NCI-H2107 treated with DMSO at 0.1 percent for 48 hours (cell line): ENCODE data around the gene STXBP6.

Experiments used
- DNase-seq: peaks from one replicate; lab custom pipeline; 2025; ENCODE audit not compliant: unreplicated experiment; lab: John Stamatoyannopoulos, UW

The STXBP6 gene

DNA sequence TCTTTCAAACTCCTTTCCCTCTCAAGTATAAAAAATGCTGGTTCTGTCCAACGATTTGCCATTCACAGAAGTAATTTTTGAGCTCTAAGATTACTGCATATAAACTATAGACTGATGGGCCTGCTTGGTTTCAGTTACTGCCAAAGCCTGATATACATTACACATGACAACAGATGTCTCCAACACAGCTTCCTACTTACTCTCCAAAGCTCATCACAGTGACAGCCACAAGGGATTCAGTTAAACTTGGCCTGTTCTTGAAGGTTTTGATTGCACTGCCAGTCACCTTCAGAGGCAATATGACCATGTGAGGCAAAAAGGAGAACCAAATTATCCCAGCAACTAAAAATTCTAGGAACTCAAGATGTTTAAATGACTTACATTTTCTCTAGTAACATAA, 30.1 kb downstream of the STXBP6 start:
- no peak for DNase-seq

DNA sequence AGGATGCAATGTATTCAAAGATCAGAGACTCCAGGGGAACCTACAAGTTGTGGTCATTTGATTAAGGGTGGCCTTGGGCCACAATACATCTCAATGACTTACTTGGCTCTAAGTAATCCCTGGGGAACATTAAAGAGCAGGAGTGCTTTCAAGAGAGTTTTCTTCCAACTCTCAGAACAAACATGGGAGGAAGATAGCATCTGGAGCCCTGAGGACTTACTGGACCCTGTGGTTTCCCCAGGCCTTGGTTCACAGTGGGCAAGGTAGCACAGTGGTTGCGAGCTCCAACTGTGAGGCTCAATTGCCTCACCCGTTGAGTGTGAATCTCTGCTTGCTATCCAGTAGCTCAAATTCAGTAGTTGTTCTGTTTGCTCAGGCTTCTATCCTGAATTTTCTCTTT, 32.4 kb downstream of the STXBP6 start:
- DNase-seq = no peak

DNA sequence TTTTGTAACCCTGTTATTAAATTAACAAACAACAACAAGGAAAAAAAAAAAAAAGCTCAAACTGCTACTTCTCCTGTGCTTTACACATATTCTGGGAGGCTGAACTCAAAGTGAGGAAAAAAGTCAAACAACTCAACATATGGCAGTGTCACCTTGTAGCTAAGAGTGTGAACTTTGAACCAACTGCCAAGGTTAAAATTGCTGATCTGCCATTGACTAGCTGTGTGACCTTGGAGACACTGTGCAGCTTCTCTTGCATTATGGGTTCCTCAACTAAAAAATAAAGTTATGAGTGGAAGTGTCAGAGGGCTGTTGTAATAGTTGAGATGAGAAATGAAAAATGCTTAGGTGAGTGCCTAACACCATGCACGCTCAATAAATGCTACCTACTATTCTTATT, 34.2 kb downstream of the STXBP6 start:
- DNase-seq = no peak

DNA sequence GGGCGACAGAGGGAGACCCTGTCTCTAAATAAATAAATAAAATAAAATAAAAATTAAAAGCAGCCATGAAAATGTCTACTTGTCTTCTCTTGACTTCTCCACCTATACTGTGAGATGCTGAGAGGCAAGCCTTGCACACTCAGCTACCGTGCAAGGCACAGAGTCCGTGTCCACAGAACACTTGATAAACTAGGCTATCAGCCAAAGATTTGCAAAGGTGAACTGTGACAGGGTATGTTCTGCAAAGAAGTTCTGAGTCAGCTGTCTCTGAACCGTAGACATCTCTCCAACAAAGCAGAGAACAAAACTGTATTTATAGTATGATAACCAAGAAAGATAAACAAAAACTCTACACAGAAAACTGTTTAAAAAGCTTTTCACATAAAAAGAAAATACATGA, 35.5 kb downstream of the STXBP6 start:
- no peak for DNase-seq

DNA sequence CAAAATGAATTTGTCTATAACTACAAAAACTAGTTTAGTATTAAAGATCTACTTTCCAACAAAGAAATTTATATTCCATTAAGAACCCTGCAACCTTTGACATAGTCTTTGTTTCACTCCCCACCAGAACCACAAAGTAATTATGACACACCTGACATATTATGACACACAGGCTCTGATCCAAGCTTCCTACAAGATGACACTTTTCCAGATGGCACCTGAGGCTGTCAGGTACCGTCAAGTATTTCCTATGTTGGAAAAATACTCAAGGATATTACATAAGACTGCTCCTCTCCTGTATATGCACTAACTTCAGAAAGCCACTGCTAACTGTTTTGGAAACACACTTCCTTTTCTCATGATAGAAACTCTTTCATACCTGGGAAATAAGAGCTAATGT, 38.9 kb downstream of the STXBP6 start:
- DNase-seq = no peak

DNA sequence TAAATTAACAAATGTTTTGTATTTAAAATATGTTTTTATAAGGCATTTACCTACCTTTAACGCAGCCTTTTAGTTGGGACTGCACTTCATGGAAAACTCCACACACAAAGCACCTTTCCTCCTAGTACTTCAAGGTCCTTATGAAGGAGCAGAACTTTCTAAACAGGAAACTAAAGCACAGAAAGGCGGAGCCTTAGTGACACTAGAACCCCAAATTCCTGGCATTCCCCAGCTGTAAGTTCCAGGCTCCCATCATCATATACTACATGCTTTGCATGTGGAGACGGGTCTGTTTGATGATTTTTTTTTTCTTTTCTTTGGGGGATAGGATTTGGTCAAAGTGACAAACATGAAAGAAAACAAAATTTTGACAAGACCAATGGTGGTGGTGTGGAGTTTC, 39.5 kb downstream of the STXBP6 start:
- no peak for DNase-seq

DNA sequence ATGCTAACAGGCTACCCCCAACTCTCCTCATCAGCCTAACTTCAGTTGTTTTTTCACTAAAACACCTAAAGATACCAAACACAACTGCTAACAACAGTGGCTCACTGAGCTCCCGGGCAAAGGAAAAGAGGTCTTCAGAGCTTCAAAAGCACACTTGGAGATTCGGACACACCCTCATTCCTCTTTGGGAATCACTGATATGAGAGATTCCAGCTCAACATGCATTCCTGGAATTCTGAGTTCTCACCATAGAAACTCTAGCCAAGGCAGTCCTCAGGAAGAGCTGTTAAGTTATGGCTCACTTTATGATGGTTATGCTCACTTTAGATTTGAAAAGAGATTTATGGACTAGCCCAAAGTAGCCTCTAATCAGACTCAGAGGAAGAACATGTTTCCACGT, 40.1 kb downstream of the STXBP6 start:
- no peak for DNase-seq

DNA sequence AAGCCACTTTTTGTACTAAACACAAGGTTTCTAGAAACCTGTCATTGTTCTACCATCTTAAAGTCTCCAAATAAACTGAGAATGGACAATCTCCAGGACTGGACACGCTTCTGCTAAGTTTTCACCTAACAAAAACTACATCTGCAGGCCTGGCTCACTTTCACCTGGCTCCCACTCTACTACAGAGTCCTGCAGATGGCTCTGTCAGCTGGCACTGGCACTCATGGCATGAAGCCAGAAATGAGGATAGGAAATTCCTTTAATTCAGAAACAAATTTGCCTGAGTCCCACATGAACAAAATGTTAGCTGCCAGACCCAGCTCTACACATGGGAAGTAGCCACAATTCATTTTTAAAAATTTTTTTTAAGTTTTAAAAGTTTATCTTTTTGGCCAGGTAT, 42.1 kb downstream of the STXBP6 start:
- peak; percentile 60 for DNase-seq

DNA sequence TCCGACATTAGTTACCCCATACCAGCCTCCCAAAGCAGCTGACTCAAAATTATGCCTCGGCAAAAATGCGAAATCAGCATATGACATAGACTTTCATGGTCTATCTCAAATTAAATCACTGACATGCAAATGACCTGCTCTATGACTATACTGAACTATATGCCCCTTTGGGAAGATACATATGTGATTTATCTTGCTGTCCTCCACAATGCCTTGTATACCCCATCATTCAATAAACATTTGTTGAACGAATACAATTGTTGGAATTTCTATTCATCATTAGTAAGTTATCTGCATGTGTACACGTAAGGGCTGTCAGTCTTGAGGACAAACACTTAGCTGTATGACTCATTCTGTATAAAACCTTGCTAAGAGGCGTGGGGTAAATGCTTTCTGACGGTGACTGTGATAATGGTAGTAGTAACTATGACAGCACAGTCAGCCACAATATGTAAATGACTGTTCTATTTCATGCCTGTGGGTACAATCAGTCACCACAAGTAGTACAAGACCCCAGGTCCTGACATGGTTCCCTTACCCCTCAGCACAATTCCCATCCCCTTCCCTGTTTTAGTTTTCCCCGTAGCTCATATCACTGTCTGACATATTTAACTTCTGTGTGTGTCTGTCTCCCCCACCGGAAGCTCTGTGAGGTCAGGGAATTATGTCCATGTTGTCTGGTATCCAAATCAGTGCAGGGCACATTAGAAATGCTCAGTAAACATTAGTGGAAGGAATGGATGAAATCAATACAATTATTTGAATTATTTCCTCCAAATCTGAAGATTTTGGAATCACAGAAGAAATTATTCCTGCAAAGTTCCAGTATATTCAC, 42.8 kb downstream of the STXBP6 start:
- peak; percentile 46 for DNase-seq

DNA sequence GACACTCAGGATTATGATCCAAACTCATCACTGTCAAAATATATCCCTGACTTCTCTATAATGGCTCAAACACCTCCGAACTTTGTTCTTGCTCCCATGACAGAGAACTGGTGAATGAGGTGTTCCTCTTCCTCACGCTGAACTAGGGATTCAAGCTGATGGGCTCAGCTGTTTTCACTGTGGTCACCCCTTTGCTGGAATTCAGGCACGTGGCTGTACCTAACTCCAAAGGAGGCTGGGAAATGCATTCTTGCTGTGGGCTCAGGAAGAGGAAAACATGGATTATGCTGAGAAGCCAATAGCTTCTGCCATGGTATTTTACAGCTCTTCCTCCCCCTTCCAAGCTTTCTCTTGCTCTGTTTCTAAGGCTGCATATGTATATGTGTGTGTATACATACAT, 43.9 kb downstream of the STXBP6 start:
- DNase-seq = no peak

DNA sequence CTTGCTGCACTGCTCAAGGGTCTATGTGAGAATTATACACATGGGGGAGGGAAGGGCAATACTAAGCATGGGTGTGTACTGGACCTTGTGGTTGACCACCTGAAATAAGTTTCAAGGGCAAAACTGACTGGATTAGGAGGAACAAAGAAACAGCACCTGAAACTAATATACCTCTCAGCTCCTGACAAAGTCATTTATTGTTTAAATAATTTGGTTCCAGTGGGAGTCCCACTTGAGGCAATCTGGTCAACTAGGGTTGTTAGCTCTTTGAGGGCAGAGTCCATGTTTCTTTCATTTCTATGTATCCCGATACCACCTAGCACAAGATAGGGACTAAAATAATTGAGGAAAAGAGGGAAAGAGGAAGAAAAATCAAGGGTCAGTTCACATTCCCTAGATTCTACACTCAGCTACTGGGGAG, 45.5 kb downstream of the STXBP6 start:
- DNase-seq = no peak

DNA sequence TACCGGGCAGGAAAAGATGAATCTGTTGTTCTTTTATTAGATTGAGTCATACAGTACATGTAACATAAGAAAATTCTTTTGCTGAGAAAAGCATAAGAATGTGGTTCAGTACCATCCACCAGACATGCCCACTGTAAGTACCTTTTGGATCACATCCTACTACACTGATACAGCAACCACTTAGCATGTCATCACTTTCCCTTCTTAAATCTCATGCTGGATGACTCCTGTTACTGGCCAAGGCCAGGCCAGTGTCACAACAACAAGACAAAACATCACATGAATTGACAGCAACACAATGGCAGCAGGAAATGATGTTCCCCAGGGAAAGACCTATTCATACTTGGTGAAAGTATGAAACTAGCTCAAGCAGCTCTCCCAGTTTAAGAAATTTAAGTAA, 46.4 kb downstream of the STXBP6 start:
- DNase-seq = no peak

DNA sequence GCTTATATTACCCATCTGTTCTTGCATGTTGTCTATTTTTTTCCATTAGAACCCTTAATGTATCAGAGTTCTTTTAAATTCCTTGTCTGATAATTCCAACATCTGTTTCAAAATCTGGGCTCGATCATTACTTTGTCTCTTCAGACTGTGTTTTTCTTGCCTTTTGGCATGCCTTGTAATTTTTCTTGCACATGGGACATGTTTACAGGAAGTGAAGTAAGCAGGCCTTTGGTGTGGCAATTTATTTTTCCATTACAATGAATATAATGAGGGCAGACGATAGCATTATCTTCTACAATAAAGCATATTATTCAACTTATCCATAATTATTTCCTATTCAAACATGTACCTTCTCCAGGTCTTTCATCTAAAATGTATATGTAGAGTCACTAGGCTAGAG, 48.3 kb downstream of the STXBP6 start:
- DNase-seq = no peak

DNA sequence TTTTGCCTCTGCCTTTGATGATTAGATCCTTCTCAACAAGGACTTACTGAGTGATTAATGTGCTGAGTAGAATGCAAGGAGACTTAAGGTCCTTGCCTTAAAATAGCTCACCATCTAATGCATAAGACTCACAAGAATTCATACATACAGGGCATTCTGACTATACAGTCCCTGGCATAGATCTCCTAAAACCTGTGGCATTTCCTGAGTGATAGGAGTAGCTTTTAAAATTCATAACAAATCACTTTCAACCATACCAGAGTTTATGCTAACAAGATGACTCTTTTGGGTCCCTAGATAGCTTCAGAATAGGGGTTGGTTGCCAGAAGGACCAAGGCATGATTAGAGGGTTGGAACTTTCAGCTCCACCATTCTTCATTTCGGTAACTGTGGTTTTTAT, 48.8 kb downstream of the STXBP6 start:
- DNase-seq = no peak

DNA sequence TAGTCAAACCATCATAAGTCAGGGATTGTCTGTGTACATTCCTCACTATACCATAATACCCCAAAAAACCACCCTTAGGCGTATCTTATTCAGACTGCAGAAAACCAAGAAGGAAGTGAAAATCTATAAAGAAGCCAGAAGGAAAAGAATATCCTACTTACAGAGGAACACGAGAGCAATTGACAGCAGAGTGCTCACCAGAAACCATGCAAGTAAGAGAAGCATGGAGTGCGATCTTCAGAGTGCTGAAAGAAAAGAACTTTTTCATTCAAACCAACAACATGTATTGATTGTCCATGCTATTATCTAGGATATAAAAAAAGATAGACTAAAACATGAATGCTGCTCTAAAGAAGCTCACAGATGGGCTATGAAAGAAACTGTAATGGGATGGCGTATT, 50.8 kb downstream of the STXBP6 start:
- no peak for DNase-seq

DNA sequence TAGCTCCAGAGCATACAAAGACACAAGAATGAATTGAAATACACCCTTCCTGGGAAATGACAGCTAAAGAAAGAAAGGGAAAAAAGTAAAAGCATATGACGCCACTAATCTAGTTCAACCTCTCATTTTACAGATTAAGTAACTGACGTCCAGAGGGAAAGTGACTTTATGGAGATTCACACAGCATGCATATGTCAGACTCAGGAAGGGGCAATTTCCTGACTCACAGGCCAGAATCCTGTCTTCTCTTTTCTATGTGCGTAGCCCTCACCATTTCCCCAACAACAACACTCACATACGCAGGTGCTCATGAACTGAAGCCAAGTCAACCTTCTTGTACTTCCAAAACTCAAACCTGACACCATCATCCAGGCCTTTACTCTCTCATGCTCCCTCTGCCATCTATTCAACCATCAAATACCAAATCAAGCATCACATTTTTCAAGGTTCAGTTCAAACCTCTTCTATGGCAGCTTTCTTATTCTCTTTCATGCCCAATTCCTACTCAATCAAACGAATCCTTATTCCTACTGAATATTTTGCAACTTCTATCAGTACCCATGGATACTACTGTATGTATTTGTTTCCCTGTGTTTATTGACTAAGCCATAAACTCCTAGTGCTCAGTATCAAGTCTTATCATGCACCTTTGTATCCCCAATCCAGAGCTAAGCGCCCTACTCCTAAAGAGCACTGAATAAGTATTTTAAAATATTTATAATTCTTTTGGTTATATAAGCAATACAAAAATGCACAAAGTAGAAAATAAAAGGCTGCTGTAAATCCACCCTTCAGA, 52.8 kb downstream of the STXBP6 start:
- no peak for DNase-seq

DNA sequence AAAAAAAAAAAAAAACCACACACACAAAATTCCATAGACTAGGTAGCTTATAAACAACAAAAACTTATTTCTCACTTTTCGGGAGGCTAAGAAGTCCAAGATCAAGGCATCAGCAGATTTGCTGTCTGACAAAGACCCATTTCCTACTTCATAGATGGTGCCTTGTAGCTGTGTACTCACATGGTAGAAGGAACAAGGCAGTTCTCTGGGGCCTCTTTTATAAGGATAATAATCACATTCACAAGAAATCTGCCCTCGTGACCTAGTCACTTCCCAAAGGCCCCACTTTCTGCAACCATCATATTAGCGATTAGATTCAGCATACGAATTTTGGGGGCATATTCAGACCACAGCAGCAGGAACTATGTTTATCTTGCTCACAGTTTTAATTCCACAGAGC, 54.9 kb downstream of the STXBP6 start:
- DNase-seq = no peak

DNA sequence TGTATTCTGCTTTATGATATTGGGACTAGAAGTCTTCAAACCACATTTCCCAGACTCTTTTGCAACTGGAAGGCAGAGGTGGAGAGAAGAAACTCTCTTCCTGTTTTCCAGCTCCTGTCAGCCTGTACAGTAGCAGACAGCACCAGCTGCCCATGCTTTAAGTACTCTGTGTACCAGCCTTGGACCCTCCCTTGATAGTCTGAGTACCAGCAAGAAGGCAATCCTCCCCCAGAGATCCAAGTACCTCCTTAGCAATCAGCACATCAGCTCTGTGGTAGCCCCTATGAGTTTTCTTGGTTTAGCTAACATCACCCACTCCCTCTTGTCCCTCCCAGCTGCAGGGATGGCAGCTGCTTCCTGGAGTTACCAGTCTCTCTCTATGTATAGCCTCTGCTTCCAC, 56.3 kb downstream of the STXBP6 start:
- no peak for DNase-seq

DNA sequence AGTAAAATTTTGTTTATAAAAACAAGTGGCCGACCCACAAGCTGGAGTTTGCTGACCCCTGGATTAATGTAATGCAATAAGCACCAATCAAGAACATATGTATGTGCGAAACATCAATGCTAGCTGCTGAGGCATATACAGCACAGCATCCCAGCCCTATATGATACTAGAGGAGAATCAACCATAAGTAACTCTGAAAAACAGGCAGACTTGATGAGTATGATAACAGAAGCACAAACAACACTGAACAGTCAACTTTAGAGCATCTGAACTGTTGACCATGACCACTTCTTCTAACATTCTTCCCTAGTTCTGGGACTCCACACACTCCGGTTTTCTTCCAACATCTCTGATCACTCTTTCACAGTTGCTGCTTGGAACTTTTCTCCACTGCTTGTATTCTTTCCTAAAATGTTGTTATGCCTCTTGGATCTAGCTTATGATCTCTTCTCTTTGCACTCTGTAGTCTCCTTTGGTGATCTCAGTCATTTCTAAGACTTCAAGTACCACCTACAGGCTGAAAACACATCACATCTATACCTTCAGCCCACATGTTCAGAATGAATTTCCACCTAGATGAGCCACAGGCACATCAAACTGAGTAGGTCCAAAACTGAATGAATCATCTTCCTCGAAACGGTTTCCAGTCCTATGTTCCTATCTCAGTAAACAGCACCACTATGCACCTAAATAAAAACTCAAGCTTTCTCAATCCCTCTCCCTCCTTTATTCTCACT, 57.2 kb downstream of the STXBP6 start:
- DNase-seq = no peak

DNA sequence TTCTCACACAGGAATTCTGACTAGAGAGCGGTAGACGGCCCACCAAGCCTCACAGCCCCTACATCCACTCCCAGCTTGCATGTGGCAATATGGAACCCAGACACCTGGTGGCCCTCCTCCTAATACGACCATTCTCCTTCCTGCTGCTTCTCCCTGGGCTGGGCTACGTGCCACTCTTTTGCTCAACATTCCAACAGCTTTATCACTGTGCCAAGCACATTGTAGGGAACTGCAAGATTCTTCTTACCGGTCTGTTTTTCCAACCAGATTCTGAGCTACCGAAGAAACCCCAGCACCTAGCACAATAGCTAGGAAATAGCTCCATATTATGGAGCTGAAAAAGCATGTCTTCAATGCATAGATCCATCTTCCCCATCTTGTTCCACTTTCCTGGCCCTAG, 58.1 kb downstream of the STXBP6 start:
- DNase-seq = no peak

DNA sequence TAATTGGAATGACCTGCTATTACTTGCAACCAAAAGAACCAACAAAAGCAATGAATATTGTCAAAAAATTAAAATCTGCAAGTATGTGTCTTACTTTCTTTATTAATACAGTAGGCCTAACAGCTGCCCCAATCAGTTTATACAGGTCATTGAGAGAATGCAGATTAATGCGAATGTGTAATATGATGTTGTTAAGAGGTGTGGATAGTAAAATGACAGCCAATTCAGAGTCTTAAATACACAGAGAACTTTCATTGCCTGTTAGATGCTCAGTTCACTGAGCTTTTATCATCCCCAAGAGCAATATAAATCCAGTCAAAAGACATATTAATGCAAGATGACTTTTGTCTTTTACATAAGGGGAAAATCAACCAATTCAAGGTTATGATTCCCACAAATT, 58.7 kb downstream of the STXBP6 start:
- DNase-seq = no peak

DNA sequence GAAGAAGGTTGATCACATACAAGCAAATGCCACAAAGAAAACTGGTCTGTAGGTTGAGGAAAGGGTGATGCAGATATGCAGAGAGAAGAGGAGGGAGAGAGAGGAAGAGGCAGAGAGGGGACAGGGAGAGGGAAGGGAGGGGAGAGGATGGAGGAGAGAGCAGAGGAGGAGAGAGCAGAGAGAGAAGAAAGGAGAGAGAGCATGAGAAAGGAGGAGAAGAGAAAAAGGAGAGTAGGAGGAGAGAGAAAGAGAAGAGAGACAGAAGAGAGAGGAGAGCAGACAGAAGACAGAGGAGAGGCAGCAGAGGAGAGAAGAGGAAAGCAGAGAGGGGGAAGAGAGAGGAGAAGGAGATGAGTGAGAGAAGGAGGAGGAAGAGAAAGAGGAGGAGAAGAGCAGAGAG, 59.2 kb downstream of the STXBP6 start:
- DNase-seq = no peak
